SK-N-SH treated with all-trans-retinoic acid at 6 μM for 48 hours (cell line): ENCODE results near the gene TBX1.

Experiments used
- ATAC-seq: fragments of 200-7000 bp; cut with Tn5 transposase; 3 replicates; pipeline ENCODE4 v1.9.1; 2020; ENCODE audit warnings: mild to moderate bottlenecking, moderate library complexity
- ARNTL ChIP-seq: fragments of 450-650 bp; formaldehyde crosslinking; IDR thresholded peaks from 2 replicates; pipeline ENCODE4 v1.5.0; 2020; ENCODE audit warnings: low read depth, mild to moderate bottlenecking, moderate library complexity, borderline replicate concordance
- BACH2 ChIP-seq: fragments of 250-450 bp; sonication (Bioruptor Pico); IDR thresholded peaks from 2 replicates; pipeline ENCODE4 v1.9.0; 2021; ENCODE audit warnings: mild to moderate bottlenecking, borderline replicate concordance
- CREB5 ChIP-seq: fragments of 250-450 bp; sonication (Bioruptor Pico); IDR thresholded peaks from 2 replicates; pipeline ENCODE4 v1.5.1; 2020; ENCODE audit warnings: low read depth, mild to moderate bottlenecking, moderate library complexity
- CSDC2 ChIP-seq: fragments of 250-450 bp; sonication (Bioruptor Pico); IDR thresholded peaks from 2 replicates; pipeline ENCODE4 v1.5.0; 2020; ENCODE audit warnings: mild to moderate bottlenecking, moderate library complexity
- CSRNP3 ChIP-seq: fragments of 250-450 bp; sonication (Bioruptor Pico); IDR thresholded peaks from 2 replicates; pipeline ENCODE4 v1.5.1; 2021; ENCODE audit warnings: mild to moderate bottlenecking, moderate library complexity
- ESRRG ChIP-seq: fragments of 250-450 bp; sonication (Bioruptor Pico); IDR thresholded peaks from 2 replicates; pipeline ENCODE4 v1.6.1; 2021; ENCODE audit warnings: mild to moderate bottlenecking
- GLIS3 ChIP-seq: fragments of 250-450 bp; sonication (Bioruptor Pico); IDR thresholded peaks from 2 replicates; pipeline ENCODE4 v1.5.0; 2020; ENCODE audit warnings: mild to moderate bottlenecking, moderate library complexity
- ISL1 ChIP-seq: fragments of 250-450 bp; sonication (Bioruptor Pico); IDR thresholded peaks from 2 replicates; pipeline ENCODE4 v2.1.2; 2022; ENCODE audit warnings: mild to moderate bottlenecking, moderate library complexity
- OSR1 ChIP-seq: fragments of 250-450 bp; sonication (Bioruptor Pico); IDR thresholded peaks from 2 replicates; pipeline ENCODE4 v1.8.0; 2022; ENCODE audit warnings: moderate library complexity, mild to moderate bottlenecking, inconsistent platforms
- PATZ1 ChIP-seq: fragments of 250-450 bp; sonication (Bioruptor Pico); IDR thresholded peaks from 2 replicates; pipeline ENCODE4 v1.8.0; 2020; ENCODE audit warnings: mild to moderate bottlenecking, moderate library complexity, borderline replicate concordance
- POU6F1 ChIP-seq: fragments of 250-450 bp; sonication (Bioruptor Pico); IDR thresholded peaks from 2 replicates; pipeline ENCODE4 v1.8.0; 2021; ENCODE audit warnings: low read depth, mild to moderate bottlenecking, moderate library complexity, borderline replicate concordance
- RARB ChIP-seq: fragments of 250-450 bp; sonication (Bioruptor Pico); IDR thresholded peaks from 2 replicates; pipeline ENCODE4 v1.8.0; 2021; ENCODE audit warnings: mild to moderate bottlenecking, moderate library complexity
- SNAI2 ChIP-seq: fragments of 250-450 bp; sonication (Bioruptor Pico); IDR thresholded peaks from 2 replicates; pipeline ENCODE4 v1.5.0; 2020; ENCODE audit warnings: mild to moderate bottlenecking, moderate library complexity
- TCF4 ChIP-seq: fragments of 250-450 bp; sonication (Bioruptor Pico); IDR thresholded peaks from 2 replicates; pipeline ENCODE4 v1.8.0; 2021; ENCODE audit warnings: mild to moderate bottlenecking, moderate library complexity, borderline replicate concordance
- TOX ChIP-seq: fragments of 250-450 bp; sonication (Bioruptor Pico); IDR thresholded peaks from 2 replicates; pipeline ENCODE4 v1.8.0; 2021; ENCODE audit warnings: mild to moderate bottlenecking, moderate library complexity, borderline replicate concordance
- TSHZ2 ChIP-seq: fragments of 250-450 bp; sonication (Bioruptor Pico); IDR thresholded peaks from 2 replicates; pipeline ENCODE4 v1.5.0; 2020; ENCODE audit warnings: mild to moderate bottlenecking, moderate library complexity
- ZC3H10 ChIP-seq: fragments of 250-450 bp; sonication (Bioruptor Pico); IDR thresholded peaks from 2 replicates; pipeline ENCODE4 v1.5.1; 2021; ENCODE audit warnings: mild to moderate bottlenecking, moderate library complexity
- ZFP3 ChIP-seq: fragments of 250-450 bp; sonication (Bioruptor Pico); IDR thresholded peaks from 2 replicates; pipeline ENCODE4 v1.5.0; 2020; ENCODE audit warnings: mild to moderate bottlenecking, moderate library complexity
- ZFP30 ChIP-seq: fragments of 450-650 bp; formaldehyde crosslinking; IDR thresholded peaks from 2 replicates; pipeline ENCODE4 v1.5.0; 2022; ENCODE audit warnings: mild to moderate bottlenecking, moderate library complexity
- ZNF565 ChIP-seq: fragments of 450-650 bp; formaldehyde crosslinking; conservative IDR thresholded peaks from 2 replicates; pipeline ENCODE4 v1.5.0; 2020; ENCODE audit warnings: low read depth, mild to moderate bottlenecking, moderate library complexity
- ZNF70 ChIP-seq: fragments of 450-650 bp; formaldehyde crosslinking; IDR thresholded peaks from 2 replicates; pipeline ENCODE4 v1.5.0; 2020; ENCODE audit warnings: mild to moderate bottlenecking, moderate library complexity
- ZNF8 ChIP-seq: fragments of 450-650 bp; formaldehyde crosslinking; IDR thresholded peaks from 2 replicates; pipeline ENCODE4 v1.5.0; 2020; ENCODE audit warnings: mild to moderate bottlenecking, moderate library complexity

The TBX1 gene

GRCh38 chr22:19774628-19775027 lies 14.1 kb downstream of the TBX1 start:
- no peak for ATAC-seq
- no peak for TF ChIP-seq CREB5 (CRISPR knock-in tag)
- no peak for TF ChIP-seq GLIS3 (CRISPR knock-in tag)
- TF ChIP-seq ZFP30 (CRISPR knock-in tag), result no peak
- no peak for TF ChIP-seq CSRNP3
- TF ChIP-seq ARNTL (CRISPR knock-in tag), result no peak
- no peak for TF ChIP-seq ZC3H10 (CRISPR knock-in tag)
- no peak for TF ChIP-seq ZNF565
- no peak for TF ChIP-seq TOX (CRISPR knock-in tag)
- TF ChIP-seq ISL1 (CRISPR knock-in tag), result no peak
- TF ChIP-seq POU6F1 (CRISPR knock-in tag), result no peak
- TF ChIP-seq ESRRG (CRISPR knock-in tag), result no peak

GRCh38 chr22:19775496-19776325 lies 15.1 kb downstream of the TBX1 start:
- ATAC-seq, result no peak
- TF ChIP-seq ISL1 (CRISPR knock-in tag) (no peak), ZNF565 (no peak), CREB5 (CRISPR knock-in tag) (no peak), ZFP3 (CRISPR knock-in tag) (no peak), ZNF70 (CRISPR knock-in tag) (no peak), GLIS3 (CRISPR knock-in tag) (no peak)

- peak; percentile 58; the same call in 2 of the 3 replicates for ATAC-seq
- TF ChIP-seq TOX (CRISPR knock-in tag) (no peak), BACH2 (CRISPR knock-in tag) (no peak), POU6F1 (CRISPR knock-in tag) (no peak), GLIS3 (CRISPR knock-in tag) (no peak), TSHZ2 (CRISPR knock-in tag) (no peak), ISL1 (CRISPR knock-in tag) (no peak), ZNF8 (CRISPR knock-in tag) (no peak), ZNF70 (CRISPR knock-in tag) (no peak), OSR1 (CRISPR knock-in tag) (no peak), CSRNP3 (no peak), SNAI2 (no peak), ZNF565 (no peak), CSDC2 (CRISPR knock-in tag) (no peak), RARB (no peak), PATZ1 (no peak), ZFP3 (CRISPR knock-in tag) (no peak), TCF4 (CRISPR knock-in tag) (no peak)
These were observed 16.0 kb downstream of the TBX1 start for GRCh38 chr22:19776433-19777031.
